ENCODE measurements around the gene ANKS1A. TPM values are rescaled to one million over a fixed set of nuclear protein-coding genes. Genes with fewer than 3 reads are reported as not detected.

The ANKS1A gene
- total RNA-seq, 1 donor from 2014 or later: 33.5 TPM

DNA sequence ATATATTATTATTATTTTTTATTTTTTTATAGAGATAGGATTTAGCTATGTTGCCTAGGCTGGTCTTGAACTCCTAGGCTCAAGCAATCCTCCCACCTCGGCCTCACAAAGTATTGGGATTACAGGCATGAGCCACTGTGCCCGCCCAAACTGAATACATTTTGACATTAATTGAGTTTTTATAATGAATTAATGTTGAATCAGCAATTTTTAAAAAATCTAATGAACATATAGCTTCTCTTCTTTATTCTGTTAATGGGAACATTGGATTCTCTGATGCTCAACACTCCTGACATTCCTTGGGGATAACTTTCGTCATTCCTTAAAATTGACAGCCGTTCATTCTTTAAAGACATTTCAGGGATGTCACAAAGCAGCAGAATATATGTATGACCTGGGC lies 52.4 kb downstream of the ANKS1A start:
- H3K27ac ChIP-seq (replicated peaks): peak overlapping the region; percentile 84

DNA sequence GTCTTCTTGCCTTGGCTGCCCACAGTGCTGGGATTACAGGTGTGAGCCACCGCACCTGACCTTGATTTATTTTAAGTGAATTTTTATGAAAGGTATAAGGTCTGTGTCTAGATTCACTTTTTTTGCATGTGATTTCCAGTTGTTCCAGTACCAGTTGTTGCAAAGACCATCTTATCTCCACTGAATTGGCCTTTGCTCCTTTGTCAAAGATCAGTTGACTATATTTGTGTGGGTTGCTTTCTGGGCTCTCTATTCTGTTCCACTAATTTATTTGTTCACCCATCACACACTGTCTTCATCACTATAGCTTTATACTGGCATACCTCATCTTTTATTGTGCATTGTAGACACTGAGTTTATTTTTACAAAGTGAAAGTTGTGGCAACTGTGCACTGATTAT lies 56.3 kb downstream of the ANKS1A start:
- intact Hi-C loops (cut with micrococcal nuclease): no loop called here
- H3K9me3 ChIP-seq (replicated peaks): no peaks in the 10 kb centered on the region

More for the DNA sequence above, 52.4 kb downstream of the ANKS1A start:
- Histone ChIP-seq H3K4me3 (no peak overlapping the region), H3K4me1 (peaks cover 55% of the 10 kb centered on the region), H3K27me3 (ENCODE audit: low read depth) (no peaks in the 10 kb centered on the region), H3K36me3 (no peaks in the 10 kb centered on the region), H3K9me3 (replicated peaks) (no peaks in the 10 kb centered on the region)
- TF ChIP-seq CTCF (IDR thresholded peaks at IDR 0.05; ENCODE audit: borderline replicate concordance): no peak
- intact Hi-C loops (cut with micrococcal nuclease): no loop called here
- no peak for DNase-seq

GRCh38 chr6:34947561-34947960 lies 58.5 kb downstream of the ANKS1A start:
- Histone ChIP-seq H3K36me3 (no peaks in the 10 kb centered on the region), H3K27me3 (ENCODE audit: low read depth) (no peaks in the 10 kb centered on the region), H3K27ac (replicated peaks) (no peak overlapping the region), H3K4me3 (no peak overlapping the region), H3K4me1 (peaks cover 18% of the 10 kb centered on the region), H3K9me3 (replicated peaks) (no peaks in the 10 kb centered on the region)
- TF ChIP-seq CTCF (IDR thresholded peaks at IDR 0.05; ENCODE audit: borderline replicate concordance): no peak
- no peak for DNase-seq
- intact Hi-C loops (cut with micrococcal nuclease): no loop called here

More for the DNA sequence above, 56.3 kb downstream of the ANKS1A start:
- no peak for DNase-seq
- no peak for TF ChIP-seq CTCF (IDR thresholded peaks at IDR 0.05; ENCODE audit: borderline replicate concordance)
- no peaks in the 10 kb centered on the region for H3K36me3 ChIP-seq
- H3K4me3 ChIP-seq: no peak overlapping the region
- H3K27me3 ChIP-seq (ENCODE audit: low read depth): no peaks in the 10 kb centered on the region
- no peak overlapping the region for H3K27ac ChIP-seq (replicated peaks)
- H3K4me1 ChIP-seq: peaks cover 26% of the 10 kb centered on the region

- Histone ChIP-seq H3K4me1 (peaks cover 38% of the 10 kb centered on the region), H3K36me3 (no peaks in the 10 kb centered on the region), H3K27ac (replicated peaks) (no peak overlapping the region), H3K9me3 (replicated peaks) (no peaks in the 10 kb centered on the region), H3K4me3 (no peak overlapping the region), H3K27me3 (ENCODE audit: low read depth) (no peaks in the 10 kb centered on the region)
- DNase-seq: no peak
- no peak for TF ChIP-seq CTCF (IDR thresholded peaks at IDR 0.05; ENCODE audit: borderline replicate concordance)
- intact Hi-C loops (cut with micrococcal nuclease): no loop called here
Observed at GRCh38 chr6:34949636-34950035, 60.6 kb downstream of the ANKS1A start.

- no peak overlapping the region for H3K27ac ChIP-seq (replicated peaks)
- no peaks in the 10 kb centered on the region for H3K27me3 ChIP-seq (ENCODE audit: low read depth)
- intact Hi-C loops (cut with micrococcal nuclease): no loop called here
- TF ChIP-seq CTCF (IDR thresholded peaks at IDR 0.05; ENCODE audit: borderline replicate concordance): no peak
- no peak overlapping the region for H3K4me3 ChIP-seq
- H3K36me3 ChIP-seq: no peaks in the 10 kb centered on the region
- no peaks in the 10 kb centered on the region for H3K9me3 ChIP-seq (replicated peaks)
- peaks cover 48% of the 10 kb centered on the region for H3K4me1 ChIP-seq
- no peak for DNase-seq
Observed at GRCh38 chr6:34950849-34951248, 61.8 kb downstream of the ANKS1A start.

DNA sequence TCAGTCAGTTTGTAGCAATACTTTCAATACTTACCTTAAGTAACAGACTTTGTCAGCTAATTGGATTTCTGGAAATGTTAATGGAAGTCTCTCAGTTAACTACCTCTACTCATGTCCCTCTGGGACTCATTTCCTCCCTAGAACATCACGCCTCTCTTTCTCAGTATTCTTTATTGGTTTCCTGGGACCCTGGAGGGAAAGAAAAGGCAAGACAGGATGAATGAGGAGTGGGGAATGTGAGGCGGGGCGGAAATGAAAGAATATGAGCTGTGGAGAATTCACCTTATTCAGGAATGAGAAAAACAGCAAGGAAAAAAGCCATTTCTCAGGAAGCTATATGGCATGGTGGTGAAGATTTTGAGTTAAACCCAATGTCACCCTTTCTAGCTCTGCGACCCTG lies 62.7 kb downstream of the ANKS1A start:
- intact Hi-C loops (cut with micrococcal nuclease): no loop called here
- Histone ChIP-seq H3K27ac (replicated peaks) (peak overlapping the region; percentile 66), H3K4me3 (no peak overlapping the region), H3K9me3 (replicated peaks) (no peaks in the 10 kb centered on the region), H3K4me1 (peaks cover 57% of the 10 kb centered on the region), H3K36me3 (no peaks in the 10 kb centered on the region), H3K27me3 (ENCODE audit: low read depth) (no peaks in the 10 kb centered on the region)
- TF ChIP-seq CTCF (IDR thresholded peaks at IDR 0.05; ENCODE audit: borderline replicate concordance): no peak
- no peak for DNase-seq
